ENCODE measurements around the gene XYLT1. TPM values are rescaled to one million over a fixed set of nuclear protein-coding genes. Genes with fewer than 3 reads are reported as not detected.

XYLT1 gene
- total and polyA plus RNA-seq, 12 donors = 0.29 to 4.0 (median 1.6) TPM

- TF ChIP-seq, protein P1, sequence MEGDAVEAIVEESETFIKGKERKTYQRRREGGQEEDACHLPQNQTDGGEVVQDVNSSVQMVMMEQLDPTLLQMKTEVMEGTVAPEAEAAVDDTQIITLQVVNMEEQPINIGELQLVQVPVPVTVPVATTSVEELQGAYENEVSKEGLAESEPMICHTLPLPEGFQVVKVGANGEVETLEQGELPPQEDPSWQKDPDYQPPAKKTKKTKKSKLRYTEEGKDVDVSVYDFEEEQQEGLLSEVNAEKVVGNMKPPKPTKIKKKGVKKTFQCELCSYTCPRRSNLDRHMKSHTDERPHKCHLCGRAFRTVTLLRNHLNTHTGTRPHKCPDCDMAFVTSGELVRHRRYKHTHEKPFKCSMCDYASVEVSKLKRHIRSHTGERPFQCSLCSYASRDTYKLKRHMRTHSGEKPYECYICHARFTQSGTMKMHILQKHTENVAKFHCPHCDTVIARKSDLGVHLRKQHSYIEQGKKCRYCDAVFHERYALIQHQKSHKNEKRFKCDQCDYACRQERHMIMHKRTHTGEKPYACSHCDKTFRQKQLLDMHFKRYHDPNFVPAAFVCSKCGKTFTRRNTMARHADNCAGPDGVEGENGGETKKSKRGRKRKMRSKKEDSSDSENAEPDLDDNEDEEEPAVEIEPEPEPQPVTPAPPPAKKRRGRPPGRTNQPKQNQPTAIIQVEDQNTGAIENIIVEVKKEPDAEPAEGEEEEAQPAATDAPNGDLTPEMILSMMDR (IDR thresholded peaks at IDR 0.05) = no peak
- no peak overlapping the region for H3K27ac ChIP-seq
- intact Hi-C loops (cut with DNase I) = loop anchor here in 9 of 10 donors (10.0 kb wide), 11 partner anchors 55 to 605 kb away; no protein-coding TSS in a partner anchor
- WGBS, 2 donors = 15 to 27% methylated on average over 12 of the region's 12 CpGs
- H3K27me3 ChIP-seq = peaks cover 0 to 8% (median 3%) of the 10 kb centered on the region in 7 donors
- DNase-seq (no peak), ATAC-seq (peak in 4 of 8 donors; percentile 14 to 73 (median 38))
- peaks cover 0 to 15% (median 6%) of the 10 kb centered on the region in 9 donors for H3K4me1 ChIP-seq
- peak overlapping the region in 1 of 10 donors; percentile 4 for H3K4me3 ChIP-seq
- no peaks in the 10 kb centered on the region for H3K9me3 ChIP-seq
- no peaks in the 10 kb centered on the region for H3K36me3 ChIP-seq
Observed at GRCh38 chr16:17459903-17460521, 10.7 kb downstream of the XYLT1 start.

DNA sequence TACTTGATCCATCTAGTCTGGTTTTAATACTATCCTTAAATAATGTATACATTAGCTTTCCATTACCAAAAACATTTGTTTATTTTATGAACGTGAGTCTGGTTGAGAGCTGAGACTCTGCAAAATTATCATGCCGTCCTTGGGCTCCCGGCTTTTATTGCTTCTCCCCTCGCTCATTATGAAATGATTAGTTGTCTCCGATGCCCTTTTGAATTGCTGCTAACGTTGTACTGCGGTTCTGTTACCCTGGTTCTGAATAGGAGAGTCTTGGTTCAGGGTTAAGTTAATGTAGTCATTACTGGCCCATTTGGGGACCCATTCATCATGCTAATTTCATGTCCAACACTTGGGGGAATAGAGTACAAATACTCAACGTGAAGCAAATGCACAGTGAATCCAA is 12.8 kb downstream of the XYLT1 start:
- no peaks in the 10 kb centered on the region for H3K36me3 ChIP-seq
- TF ChIP-seq, protein P1 (IDR thresholded peaks at IDR 0.05) = no peak
- peaks cover 0 to 19% (median 6%) of the 10 kb centered on the region in 9 donors for H3K4me1 ChIP-seq
- WGBS, 2 donors = 89 to 93% methylated on average over 8 of the region's 8 CpGs
- H3K27me3 ChIP-seq = peaks cover 0 to 7% (median 0%) of the 10 kb centered on the region in 7 donors
- no peak overlapping the region for H3K4me3 ChIP-seq
- H3K9me3 ChIP-seq = no peaks in the 10 kb centered on the region
- intact Hi-C loops (cut with DNase I) = loop anchor here in 1 of 10 donors (10.0 kb wide), 2 partner anchors 57 to 383 kb away; no protein-coding TSS in a partner anchor
- DNase-seq (no peak), ATAC-seq (no peak)
- no peak overlapping the region for H3K27ac ChIP-seq

- Histone ChIP-seq H3K27me3 (peaks cover 0 to 7% (median 0%) of the 10 kb centered on the region in 7 donors), H3K4me1 (peaks cover 0 to 23% (median 6%) of the 10 kb centered on the region in 9 donors), H3K9me3 (no peaks in the 10 kb centered on the region), H3K4me3 (no peak overlapping the region), H3K27ac (no peak overlapping the region), H3K36me3 (no peaks in the 10 kb centered on the region)
- ATAC-seq (no peak), DNase-seq (no peak)
- WGBS, 2 donors = 74 to 81% methylated on average over 3 of the region's 3 CpGs
- intact Hi-C loops (cut with DNase I) = loop anchor here in 1 of 10 donors (10.0 kb wide), 2 partner anchors 57 to 383 kb away; no protein-coding TSS in a partner anchor
- TF ChIP-seq, protein P1 (IDR thresholded peaks at IDR 0.05) = no peak
Observed at GRCh38 chr16:17457513-17457912, 13.2 kb downstream of the XYLT1 start.

DNA sequence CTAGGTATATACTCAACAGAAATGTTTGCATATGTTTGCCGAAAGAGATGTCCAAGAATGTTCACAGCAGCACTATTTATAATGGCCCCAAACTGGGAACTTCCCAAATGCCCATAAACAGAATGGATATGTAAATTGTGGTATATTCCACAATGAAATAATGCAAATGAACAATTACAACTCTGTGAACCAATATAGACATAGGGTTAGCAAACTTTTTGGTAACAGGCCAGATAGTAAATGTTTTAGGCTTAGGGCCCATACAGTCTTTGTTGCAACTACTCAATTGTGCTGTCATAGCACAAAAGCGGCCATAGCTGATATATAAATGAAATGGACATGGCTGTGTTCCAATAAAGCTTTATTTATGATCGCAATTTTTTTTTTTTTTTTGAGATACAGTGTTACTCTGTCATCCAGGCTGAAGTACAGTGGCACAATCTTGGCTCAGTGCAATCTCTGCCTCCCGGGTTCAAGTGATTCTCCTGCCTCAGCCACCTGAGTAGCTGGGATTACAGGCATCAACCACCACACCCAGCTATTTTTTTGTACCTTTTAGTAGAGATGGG is 16.5 kb downstream of the XYLT1 start:
- no peak overlapping the region for H3K4me3 ChIP-seq
- no peak for ATAC-seq
- DNase-seq = no peak
- intact Hi-C loops (cut with DNase I) = loop anchor here in 2 of 10 donors (5.0 to 10.0 kb wide), 3 partner anchors 61 to 379 kb away; no protein-coding TSS in a partner anchor
- H3K9me3 ChIP-seq = no peaks in the 10 kb centered on the region
- H3K27ac ChIP-seq = no peak overlapping the region
- H3K27me3 ChIP-seq = peaks cover 0 to 3% (median 0%) of the 10 kb centered on the region in 7 donors
- TF ChIP-seq, protein P1 (IDR thresholded peaks at IDR 0.05) = no peak
- H3K36me3 ChIP-seq = no peaks in the 10 kb centered on the region
- 91 to 94% methylated on average over 4 of the region's 4 CpGs for WGBS, 2 donors
- peaks cover 0 to 34% (median 0%) of the 10 kb centered on the region in 9 donors for H3K4me1 ChIP-seq

All from heart right ventricle (tissue), 16 donors.